IMR-90 (cell line): Measurements from ENCODE around the gene NLRX1.

Experiments used
- BHLHE40 ChIP-seq: fragments of 150-350 bp; IDR thresholded peaks from 2 replicates; pipeline ENCODE4 v1.6.1; 2016; ENCODE audit warnings: mild to moderate bottlenecking, low read depth, low read length
- CEBPB ChIP-seq: IDR thresholded peaks from 2 replicates; pipeline ENCODE4 v1.6.1; 2012; ENCODE audit warnings: low read depth, low read length, improper control_type of control experiment
- CHD1 ChIP-seq: IDR thresholded peaks from 2 replicates; pipeline ENCODE4 v1.6.1; 2012; ENCODE audit warnings: low read depth, low read length, improper control_type of control experiment
- CTCF ChIP-seq: conservative IDR thresholded peaks from 2 replicates; pipeline ENCODE4 v1.5.1; 2012; ENCODE audit warnings: mild to moderate bottlenecking, low read depth, low read length, improper control_type of control experiment
- ELK1 ChIP-seq: fragments of 150-350 bp; IDR thresholded peaks from 2 replicates; pipeline ENCODE4 v1.6.1; 2016; ENCODE audit warnings: low read depth, mild to moderate bottlenecking, low read length, moderate library complexity, borderline replicate concordance
- MAFK ChIP-seq: IDR thresholded peaks from 2 replicates; pipeline ENCODE4 v1.6.1; 2012; ENCODE audit warnings: low read depth, low read length, improper control_type of control experiment
- MAZ ChIP-seq: IDR thresholded peaks from 2 replicates; pipeline ENCODE4 v1.6.1; 2012; ENCODE audit warnings: low read depth, mild to moderate bottlenecking, low read length, improper control_type of control experiment, moderate library complexity, borderline replicate concordance
- MXI1 ChIP-seq: IDR thresholded peaks from 2 replicates; pipeline ENCODE4 v1.6.1; 2012; ENCODE audit warnings: low read depth, mild to moderate bottlenecking, low read length, moderate library complexity, borderline replicate concordance
- POLR2A ChIP-seq: IDR thresholded peaks from 2 replicates; pipeline ENCODE4 v1.6.1; 2012; ENCODE audit warnings: mild to moderate bottlenecking, low read depth, low read length
- RAD21 ChIP-seq: IDR thresholded peaks from 2 replicates; pipeline ENCODE4 v1.6.1; 2012; ENCODE audit warnings: low read length, improper control_type of control experiment
- RCOR1 ChIP-seq: IDR thresholded peaks from 2 replicates; pipeline ENCODE4 v1.6.1; 2012; ENCODE audit warnings: mild to moderate bottlenecking, low read length, improper control_type of control experiment; ENCODE audit not compliant: insufficient replicate concordance
- RFX5 ChIP-seq: IDR thresholded peaks from 2 replicates; pipeline ENCODE4 v1.8.0; 2012; ENCODE audit warnings: low read depth, mild to moderate bottlenecking, low read length, moderate library complexity
- SMC3 ChIP-seq: fragments of 150-350 bp; IDR thresholded peaks from 2 replicates; pipeline ENCODE4 v1.6.1; 2016; ENCODE audit warnings: low read depth, mild to moderate bottlenecking, antibody characterized with exemption, low read length, moderate library complexity
- USF2 ChIP-seq: fragments of 150-350 bp; IDR thresholded peaks from 2 replicates; pipeline ENCODE4 v1.6.1; 2017; ENCODE audit warnings: mild to moderate bottlenecking, antibody characterized with exemption, low read length, low read depth

- TF ChIP-seq POLR2A (peak; percentile 59; the same call in 1 of the 2 replicates), CTCF (peak; percentile 86), CHD1 (no peak), BHLHE40 (peak; percentile 29; the same call in 1 of the 2 replicates), USF2 (no peak), ELK1 (no peak), CEBPB (no peak), RFX5 (no peak), MAZ (peak; percentile 94), RAD21 (peak; percentile 51), MXI1 (peak; percentile 60; the same call in 1 of the 2 replicates), MAFK (no peak), SMC3 (peak; percentile 71), RCOR1 (no peak)
These were observed 37.3 kb downstream of the NLRX1 start, which contains the start of gene CBL for GRCh38 chr11:119205574-119206510.
